WERI-Rb-1 (cell line): Measurements from ENCODE around the gene ATP6V1G1.

Source experiments
- DNase-seq: peaks from one replicate; pipeline ENCODE4 v3.0.0-alpha.2; 2020
- H3K27ac ChIP-seq: fragments of 250-450 bp; sonication (Bioruptor Pico); 2 replicates; pipeline ENCODE4 v1.5.1; 2020; ENCODE audit warnings: mild to moderate bottlenecking, moderate library complexity
- H3K27me3 ChIP-seq: fragments of 250-450 bp; sonication (Bioruptor Pico); 2 replicates; pipeline ENCODE4 v1.5.1; 2021; ENCODE audit warnings: mild to moderate bottlenecking, low read depth, moderate library complexity; ENCODE audit not compliant: insufficient read depth, severe bottlenecking
- H3K36me3 ChIP-seq: fragments of 250-450 bp; sonication (Bioruptor Pico); 2 replicates; pipeline ENCODE4 v1.5.1; 2020; ENCODE audit warnings: mild to moderate bottlenecking, moderate library complexity
- H3K4me3 ChIP-seq: 2 replicates; pipeline ENCODE4 v1.5.1; 2011; ENCODE audit warnings: low read depth, mild to moderate bottlenecking, control low read depth, low read length
- H3K9me3 ChIP-seq: fragments of 250-450 bp; sonication (Bioruptor Pico); 2 replicates; pipeline ENCODE4 v1.5.1; 2021; ENCODE audit warnings: mild to moderate bottlenecking, moderate library complexity; ENCODE audit not compliant: severe bottlenecking
- TF ChIP-seq, protein P1 (sequence below): IDR thresholded peaks from 2 replicates; pipeline ENCODE4 v1.5.1; 2011; ENCODE audit warnings: low read depth, mild to moderate bottlenecking, control low read depth, inconsistent platforms, low read length

ATP6V1G1 gene

DNA sequence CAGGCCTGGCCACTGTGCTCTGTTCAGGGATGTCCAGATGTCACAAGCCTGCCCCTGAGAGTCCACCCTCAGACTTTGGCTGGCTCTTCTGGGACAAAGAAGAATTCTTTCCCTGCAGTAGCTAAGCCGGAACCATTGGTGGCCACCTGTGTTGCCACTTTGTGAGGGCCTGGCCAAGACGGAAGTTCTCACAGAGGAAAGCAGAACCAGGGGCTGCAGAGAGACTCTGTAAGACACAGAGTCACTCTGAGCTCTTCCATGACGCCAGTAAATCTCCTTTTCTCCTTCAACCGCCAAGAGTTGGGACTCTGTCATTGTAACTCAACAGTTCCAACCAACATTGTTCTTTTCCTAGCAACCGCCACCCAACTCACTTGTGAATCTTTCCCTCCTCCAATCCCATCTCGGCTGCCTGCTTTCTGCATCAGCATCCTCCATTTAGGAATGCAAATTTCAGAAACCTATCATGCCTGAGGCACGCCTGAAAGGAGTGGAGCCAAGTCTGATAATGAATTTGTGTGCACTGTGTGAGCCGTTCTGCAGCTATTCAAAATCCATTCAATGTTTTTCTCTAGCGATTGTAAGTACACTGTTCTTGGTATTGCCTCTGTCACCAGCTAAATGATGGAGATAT lies 37.8 kb upstream of the ATP6V1G1 start:
- no peaks in the 10 kb centered on the region for H3K9me3 ChIP-seq
- DNase-seq, result no peak
- no peaks in the 10 kb centered on the region for H3K27me3 ChIP-seq
- TF ChIP-seq, protein P1, sequence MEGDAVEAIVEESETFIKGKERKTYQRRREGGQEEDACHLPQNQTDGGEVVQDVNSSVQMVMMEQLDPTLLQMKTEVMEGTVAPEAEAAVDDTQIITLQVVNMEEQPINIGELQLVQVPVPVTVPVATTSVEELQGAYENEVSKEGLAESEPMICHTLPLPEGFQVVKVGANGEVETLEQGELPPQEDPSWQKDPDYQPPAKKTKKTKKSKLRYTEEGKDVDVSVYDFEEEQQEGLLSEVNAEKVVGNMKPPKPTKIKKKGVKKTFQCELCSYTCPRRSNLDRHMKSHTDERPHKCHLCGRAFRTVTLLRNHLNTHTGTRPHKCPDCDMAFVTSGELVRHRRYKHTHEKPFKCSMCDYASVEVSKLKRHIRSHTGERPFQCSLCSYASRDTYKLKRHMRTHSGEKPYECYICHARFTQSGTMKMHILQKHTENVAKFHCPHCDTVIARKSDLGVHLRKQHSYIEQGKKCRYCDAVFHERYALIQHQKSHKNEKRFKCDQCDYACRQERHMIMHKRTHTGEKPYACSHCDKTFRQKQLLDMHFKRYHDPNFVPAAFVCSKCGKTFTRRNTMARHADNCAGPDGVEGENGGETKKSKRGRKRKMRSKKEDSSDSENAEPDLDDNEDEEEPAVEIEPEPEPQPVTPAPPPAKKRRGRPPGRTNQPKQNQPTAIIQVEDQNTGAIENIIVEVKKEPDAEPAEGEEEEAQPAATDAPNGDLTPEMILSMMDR, result no peak
- H3K4me3 ChIP-seq, result no peak overlapping the region
- H3K27ac ChIP-seq, result no peak overlapping the region
- no peaks in the 10 kb centered on the region for H3K36me3 ChIP-seq

DNA sequence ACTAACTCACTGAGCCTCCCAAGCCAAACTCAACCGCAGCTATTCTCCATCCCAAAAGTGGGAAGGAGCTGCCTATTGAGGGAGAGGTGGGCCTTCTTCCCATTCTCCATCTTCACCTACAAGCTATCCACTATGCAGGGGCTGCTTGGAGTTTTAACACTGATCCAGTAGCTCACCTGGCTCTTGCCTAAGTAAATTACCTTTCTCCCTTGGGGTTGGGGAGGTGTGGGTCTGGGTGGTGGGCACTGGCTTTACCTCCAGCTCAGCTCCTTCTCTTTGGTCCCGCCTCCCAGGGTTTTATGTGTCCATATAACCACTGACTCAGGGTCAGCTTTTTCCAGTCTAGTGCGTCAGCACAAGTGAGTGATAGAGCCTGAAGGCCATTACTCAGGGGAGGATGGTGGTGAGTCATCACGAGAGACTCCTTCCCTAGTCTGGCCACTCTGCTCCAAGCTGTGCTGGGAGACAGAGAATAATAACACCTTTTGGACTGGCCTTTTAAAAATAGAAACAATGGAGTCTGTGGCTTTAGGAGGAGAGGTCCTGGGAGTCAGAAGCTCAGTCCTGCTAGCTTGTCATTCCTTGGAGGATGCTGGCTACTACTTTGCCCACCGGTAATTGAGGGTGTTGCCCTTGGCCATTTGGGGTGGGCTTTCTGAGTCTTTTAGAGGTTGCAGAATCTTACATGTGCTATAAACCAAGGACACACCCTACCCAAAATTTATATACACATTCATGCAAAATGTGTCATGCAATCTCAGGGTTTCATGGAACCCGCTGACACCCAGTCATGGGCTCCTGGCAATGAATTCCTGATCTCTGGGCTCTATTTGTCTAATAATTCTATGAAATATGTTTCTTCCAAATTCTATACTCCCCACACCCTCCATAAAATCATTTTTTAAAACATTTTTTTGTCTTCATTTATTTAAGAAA lies 35.6 kb upstream of the ATP6V1G1 start:
- DNase-seq, result peak; percentile 31
- H3K27ac ChIP-seq, result no peak overlapping the region

DNA sequence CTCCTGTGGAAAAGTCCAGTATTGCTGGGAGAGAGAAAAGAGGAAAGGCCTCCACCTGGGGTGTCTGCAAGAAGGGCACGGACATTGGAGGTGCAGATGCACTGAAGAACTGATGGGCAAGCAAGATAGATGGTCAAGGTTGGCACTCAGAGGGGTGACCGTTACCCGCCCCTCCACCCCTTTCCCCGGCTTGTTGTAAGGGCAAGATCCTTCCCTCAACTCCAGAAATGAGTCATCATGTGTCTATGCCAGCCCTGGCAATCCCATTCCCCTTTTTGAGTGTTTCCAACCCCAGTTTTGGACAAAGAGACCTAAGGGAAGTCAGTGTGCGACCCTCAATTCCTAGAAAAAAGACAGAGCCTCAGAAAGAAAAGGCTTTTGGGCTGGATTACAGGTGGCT lies 34.9 kb upstream of the ATP6V1G1 start:
- no peaks in the 10 kb centered on the region for H3K36me3 ChIP-seq
- no peaks in the 10 kb centered on the region for H3K9me3 ChIP-seq
- no peak overlapping the region for H3K4me3 ChIP-seq
- TF ChIP-seq, protein P1, result no peak
- H3K27ac ChIP-seq, result no peak overlapping the region
- no peaks in the 10 kb centered on the region for H3K27me3 ChIP-seq
- DNase-seq, result no peak

More for the DNA sequence above, 35.6 kb upstream of the ATP6V1G1 start:
- no peak overlapping the region for H3K4me3 ChIP-seq
- H3K27me3 ChIP-seq, result no peaks in the 10 kb centered on the region
- no peaks in the 10 kb centered on the region for H3K9me3 ChIP-seq
- H3K36me3 ChIP-seq, result no peaks in the 10 kb centered on the region
- TF ChIP-seq, protein P1, result no peak

DNA sequence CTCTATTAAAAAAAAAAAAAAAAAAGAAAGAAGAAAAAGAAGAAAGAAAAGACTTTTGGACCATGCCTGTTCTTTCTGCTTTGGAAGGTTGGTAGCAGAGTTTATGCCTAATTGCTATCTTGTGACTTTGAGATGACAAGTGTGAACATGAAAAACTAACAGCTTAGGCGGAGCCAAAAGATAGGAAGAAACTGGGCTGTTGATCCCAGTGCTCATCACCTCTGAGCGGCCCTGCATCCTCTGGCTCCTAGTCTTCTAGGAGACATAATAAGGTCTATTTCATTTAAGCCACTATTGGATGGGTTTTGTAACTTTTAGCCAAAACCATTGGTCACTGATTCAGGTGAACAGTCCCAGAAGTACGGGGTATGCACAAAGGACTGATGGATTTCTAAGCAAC lies 34.4 kb upstream of the ATP6V1G1 start:
- no peaks in the 10 kb centered on the region for H3K36me3 ChIP-seq
- DNase-seq, result no peak
- H3K4me3 ChIP-seq, result no peak overlapping the region
- no peaks in the 10 kb centered on the region for H3K9me3 ChIP-seq
- TF ChIP-seq, protein P1, result no peak
- no peak overlapping the region for H3K27ac ChIP-seq
- H3K27me3 ChIP-seq, result no peaks in the 10 kb centered on the region

DNA sequence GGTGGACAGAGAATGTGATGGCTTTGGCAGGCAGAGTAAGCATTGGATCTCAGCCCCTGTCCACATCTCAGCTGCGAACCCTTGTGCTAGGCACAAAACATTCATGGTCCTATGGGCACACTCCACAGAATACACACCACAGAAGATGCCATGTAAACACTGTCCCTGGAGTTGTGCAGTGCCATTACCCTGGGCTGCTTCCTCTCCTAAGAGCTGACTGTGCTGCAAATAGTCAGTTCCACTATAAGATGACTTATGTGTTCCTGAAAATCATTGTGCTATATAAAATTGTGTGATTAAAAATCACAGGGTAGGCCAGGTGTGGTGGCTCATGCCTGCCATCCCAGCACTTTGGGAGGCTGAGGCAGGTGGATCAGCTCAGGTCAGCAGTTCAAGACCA lies 31.9 kb upstream of the ATP6V1G1 start:
- TF ChIP-seq, protein P1, result no peak
- Histone ChIP-seq H3K9me3 (no peaks in the 10 kb centered on the region), H3K36me3 (no peaks in the 10 kb centered on the region), H3K27ac (no peak overlapping the region), H3K27me3 (no peaks in the 10 kb centered on the region), H3K4me3 (no peak overlapping the region)
- no peak for DNase-seq
